Measurements from ENCODE around the gene FOXF2. TPM values are rescaled to one million over a fixed set of nuclear protein-coding genes. Genes with fewer than 3 reads are reported as not detected.

FOXF2 gene
- total and polyA plus RNA-seq, 2 of the 4 experiments (the other 2 are of a cell fraction): 2.5 to 16.3 TPM

DNA sequence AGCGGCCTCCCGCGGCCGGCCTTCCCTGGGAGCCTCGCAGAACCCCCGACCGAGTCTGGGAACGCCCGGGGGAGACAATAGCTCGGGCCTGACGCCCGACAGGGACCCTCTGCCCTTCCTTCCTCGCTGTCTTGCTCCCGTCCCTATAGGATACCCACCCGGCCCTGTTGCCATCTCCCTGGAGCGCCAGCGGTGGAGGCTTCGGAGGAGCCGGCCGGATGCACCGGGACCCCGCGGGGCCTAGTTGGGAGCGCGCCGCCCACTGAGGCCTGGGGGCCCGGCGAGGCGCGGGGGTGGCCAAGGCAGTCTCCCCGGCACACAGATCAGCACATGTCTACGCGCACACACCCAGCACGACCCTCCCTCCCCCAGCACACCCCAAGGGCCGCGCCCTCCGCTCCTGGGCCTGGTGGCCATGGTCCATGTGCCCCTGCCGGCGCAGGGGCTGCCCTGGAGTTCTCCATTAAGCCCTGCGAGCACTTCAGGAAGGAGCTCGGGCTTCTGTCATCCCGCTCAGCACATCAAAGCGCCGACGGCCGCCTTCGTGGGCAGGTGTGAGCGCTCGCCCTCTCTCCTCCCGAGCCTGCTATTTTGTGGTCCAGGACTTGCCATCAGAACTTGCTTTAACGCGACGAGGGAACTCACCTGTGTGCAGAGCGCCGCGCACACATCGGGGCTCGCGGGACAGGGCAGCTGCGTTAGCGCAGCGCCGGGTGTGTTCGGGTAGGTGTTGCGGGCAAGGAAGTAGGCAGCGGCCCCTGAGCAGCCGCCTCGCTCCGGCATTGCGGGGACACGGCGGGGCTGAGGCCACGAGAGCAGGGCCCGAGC lies 3.7 kb downstream of the FOXF2 start (continued):
- TF ChIP-seq FOS (IDR thresholded peaks at IDR 0.05; ENCODE audit: low read depth, low read length) (no peak), SMC3 (IDR thresholded peaks at IDR 0.05; ENCODE audit: low read depth, low read length) (no peak)

DNA sequence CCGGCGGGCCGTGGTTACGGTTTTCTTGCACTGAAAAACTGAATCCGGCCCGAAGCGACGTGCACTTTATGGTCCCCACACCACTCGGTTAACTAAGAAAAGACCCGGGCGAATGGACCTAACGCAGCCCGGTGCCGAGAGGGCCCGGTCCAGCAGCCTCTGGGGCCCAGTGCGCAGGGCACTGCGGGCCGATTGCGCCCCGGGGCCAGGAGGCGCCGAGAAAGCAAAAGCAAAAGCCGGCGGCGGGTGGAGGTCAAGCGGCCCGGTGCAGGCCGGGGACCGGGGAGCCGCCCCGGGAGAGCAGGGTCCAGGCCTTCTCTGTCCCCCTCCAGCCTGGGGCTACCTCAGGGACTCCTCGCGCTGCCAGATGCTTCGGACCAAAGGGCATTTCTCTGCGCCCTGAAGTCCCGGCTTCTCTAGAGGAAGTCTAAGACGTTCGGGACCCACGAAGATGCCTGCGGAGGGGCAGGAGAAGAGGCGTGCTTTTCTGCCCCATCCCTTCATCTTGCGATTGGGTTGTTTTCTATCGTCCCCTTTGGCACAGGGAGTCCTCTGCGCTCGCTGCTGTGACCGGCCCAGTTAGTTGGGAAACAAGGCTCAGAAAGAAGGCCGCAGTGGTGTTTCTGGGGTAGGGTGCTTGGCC lies 4.4 kb downstream of the FOXF2 start:
- dilution Hi-C loops (cut with HindIII; ENCODE audit: low sequenced_read_pairs, unreplicated experiment) (no loop called here), intact Hi-C loops (cut with micrococcal nuclease) (no loop called here)
- TF ChIP-seq CEBPB (IDR thresholded peaks at IDR 0.05; ENCODE audit: low read depth, low read length): no peak
- TF ChIP-seq MAFK (IDR thresholded peaks at IDR 0.05; ENCODE audit: low read depth, low read length): no peak
- TF ChIP-seq RCOR1 (IDR thresholded peaks at IDR 0.05; ENCODE audit: insufficient replicate concordance, low read length): no peak
- TF ChIP-seq, protein P1, sequence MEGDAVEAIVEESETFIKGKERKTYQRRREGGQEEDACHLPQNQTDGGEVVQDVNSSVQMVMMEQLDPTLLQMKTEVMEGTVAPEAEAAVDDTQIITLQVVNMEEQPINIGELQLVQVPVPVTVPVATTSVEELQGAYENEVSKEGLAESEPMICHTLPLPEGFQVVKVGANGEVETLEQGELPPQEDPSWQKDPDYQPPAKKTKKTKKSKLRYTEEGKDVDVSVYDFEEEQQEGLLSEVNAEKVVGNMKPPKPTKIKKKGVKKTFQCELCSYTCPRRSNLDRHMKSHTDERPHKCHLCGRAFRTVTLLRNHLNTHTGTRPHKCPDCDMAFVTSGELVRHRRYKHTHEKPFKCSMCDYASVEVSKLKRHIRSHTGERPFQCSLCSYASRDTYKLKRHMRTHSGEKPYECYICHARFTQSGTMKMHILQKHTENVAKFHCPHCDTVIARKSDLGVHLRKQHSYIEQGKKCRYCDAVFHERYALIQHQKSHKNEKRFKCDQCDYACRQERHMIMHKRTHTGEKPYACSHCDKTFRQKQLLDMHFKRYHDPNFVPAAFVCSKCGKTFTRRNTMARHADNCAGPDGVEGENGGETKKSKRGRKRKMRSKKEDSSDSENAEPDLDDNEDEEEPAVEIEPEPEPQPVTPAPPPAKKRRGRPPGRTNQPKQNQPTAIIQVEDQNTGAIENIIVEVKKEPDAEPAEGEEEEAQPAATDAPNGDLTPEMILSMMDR (conservative IDR thresholded peaks at IDR 0.05; ENCODE audit: low read depth, low read length): no peak
- TF ChIP-seq RFX5 (IDR thresholded peaks at IDR 0.05; ENCODE audit: low read depth, low read length): no peak
- no peak for TF ChIP-seq CHD1 (IDR thresholded peaks at IDR 0.05; ENCODE audit: low read depth, low read length)
- no peak for TF ChIP-seq POLR2A (IDR thresholded peaks at IDR 0.05; ENCODE audit: low read depth, low read length)
- TF ChIP-seq RAD21 (IDR thresholded peaks at IDR 0.05; ENCODE audit: low read length): no peak
- no peak for TF ChIP-seq FOS (IDR thresholded peaks at IDR 0.05; ENCODE audit: low read depth, low read length)
- TF ChIP-seq, protein P2, sequence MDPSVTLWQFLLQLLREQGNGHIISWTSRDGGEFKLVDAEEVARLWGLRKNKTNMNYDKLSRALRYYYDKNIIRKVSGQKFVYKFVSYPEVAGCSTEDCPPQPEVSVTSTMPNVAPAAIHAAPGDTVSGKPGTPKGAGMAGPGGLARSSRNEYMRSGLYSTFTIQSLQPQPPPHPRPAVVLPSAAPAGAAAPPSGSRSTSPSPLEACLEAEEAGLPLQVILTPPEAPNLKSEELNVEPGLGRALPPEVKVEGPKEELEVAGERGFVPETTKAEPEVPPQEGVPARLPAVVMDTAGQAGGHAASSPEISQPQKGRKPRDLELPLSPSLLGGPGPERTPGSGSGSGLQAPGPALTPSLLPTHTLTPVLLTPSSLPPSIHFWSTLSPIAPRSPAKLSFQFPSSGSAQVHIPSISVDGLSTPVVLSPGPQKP (IDR thresholded peaks at IDR 0.05; ENCODE audit: borderline replicate concordance, low read depth, low read length): no peak
- no peak for TF ChIP-seq BHLHE40 (IDR thresholded peaks at IDR 0.05; ENCODE audit: low read depth, low read length)

More for the DNA sequence above, 4.4 kb downstream of the FOXF2 start:
- 1% methylated on average over 21 of the region's 47 CpGs; no CpG with 5 or more reads in 1 of the 2 experiments for WGBS, 2 experiments (ENCODE audit: extremely low coverage in 2 of 2, insufficient read length in 1 of 2)
- Histone ChIP-seq H2BK120ac (ENCODE audit: low read depth, low read length) (peak overlapping the region; percentile 76; the same call in 1 of the 2 replicates), H4K20me1 (ENCODE audit: insufficient read depth, low read length) (peaks cover 13% of the 10 kb centered on the region; the same call in 1 of the 2 replicates), H3K23ac (ENCODE audit: low read depth, low read length) (peak overlapping the region; percentile 63), H2AK5ac (ENCODE audit: low read depth, low read length) (peak overlapping the region; percentile 9; the same call in 1 of the 2 replicates), H3K9me1 (ENCODE audit: insufficient read depth, low read length) (0 out of 2 replicates have a peak, but pooled peaks cover 3% of the 10 kb centered on the region), H3K4me2 (ENCODE audit: low read depth, low read length) (peak overlapping the region; percentile 96), H2BK20ac (ENCODE audit: low read depth, low read length) (peak overlapping the region; percentile 9; the same call in 1 of the 2 replicates), H3K56ac (ENCODE audit: extremely low read depth, insufficient read depth, low read length) (peak overlapping the region; percentile 37; the same call in 1 of the 2 replicates), H3K4me1 (ENCODE audit: control insufficient read depth, insufficient read depth, low read length) (peaks cover 16% of the 10 kb centered on the region), H2BK15ac (ENCODE audit: low read depth, low read length) (peak overlapping the region; percentile 20; the same call in 1 of the 3 replicates), H2AK9ac (replicated peaks; ENCODE audit: low read depth, low read length, poor library complexity) (peak overlapping the region; percentile 13), H4K5ac (ENCODE audit: low read depth, low read length) (peak overlapping the region; percentile 69), H3K79me1 (ENCODE audit: low read depth in 1 of 2, low read length in 2 of 2) (peaks cover 13 to 19% of the 10 kb centered on the region in 2 experiments), H3K18ac (ENCODE audit: low read depth, low read length) (peak overlapping the region; percentile 96), H3K9ac (ENCODE audit: low read depth, low read length) (peak overlapping the region; percentile 88), H3K4ac (ENCODE audit: low read depth, low read length) (peak overlapping the region; percentile 74), H3K14ac (replicated peaks; ENCODE audit: low read depth, low read length) (peak overlapping the region; percentile 58), H2BK5ac (ENCODE audit: low read depth, low read length, poor library complexity, severe bottlenecking) (peak overlapping the region; percentile 75), H2AFZ (replicated peaks; ENCODE audit: low read length, poor library complexity) (peak overlapping the region; percentile 84), H4K8ac (ENCODE audit: low read depth in 2 of 2, low read length in 2 of 2) (peak overlapping the region; percentile 73 to 77; a peak in 3 of 4 replicates), H3K9me3 (ENCODE audit: control insufficient read depth, insufficient read depth, low read length) (no peaks in the 10 kb centered on the region), H3K27me3 (ENCODE audit: control insufficient read depth, insufficient read depth, low read length) (no peaks in the 10 kb centered on the region), H3K4me3 (ENCODE audit: insufficient read depth, low read depth, low read length) (peak overlapping the region; percentile 58), H4K91ac (ENCODE audit: insufficient read depth, low read depth, low read length) (peak overlapping the region; percentile 60), H3K27ac (ENCODE audit: insufficient read depth, low read length) (peak overlapping the region; percentile 98), H3K36me3 (ENCODE audit: control insufficient read depth, insufficient read depth, low read length) (peaks cover 6% of the 10 kb centered on the region)
- POLR2A ChIA-PET (ENCODE audit: unreplicated experiment): no interaction called here
- DNase-seq: no peak
- CTCF ChIA-PET: no interaction called here
- in situ Hi-C loops (cut with MboI; ENCODE audit: low sequenced_read_pairs): loop anchor here (10.0 to 25.0 kb wide), 2 partner anchors 481 to 799 kb away; no protein-coding TSS in a partner anchor
- no TSS peak for BruUV-seq (replicated peaks)
- ATAC-seq (ENCODE audit: low read depth): 0 out of 2 replicates have a peak, but pooled peaks have one; percentile 1

All from IMR-90 (cell line).